Osteoblast (primary cell): Measurements from ENCODE around the gene XXYLT1. TPM values are rescaled to one million over a fixed set of nuclear protein-coding genes. Genes with fewer than 3 reads are reported as not detected.
A peak's percentile ranks its signal among the peaks of the same experiment; 100 is the strongest.

Experiments used
- DNase-seq: peaks from one replicate; pipeline ENCODE4 v3.0.0; 2011; ENCODE audit warnings: low spot score, mixed read lengths; ENCODE audit not compliant: insufficient read length; ENCODE audit errors: missing footprints
- H2AFZ ChIP-seq: 2 replicates; pipeline ENCODE4 v1.6.0; 2011; ENCODE audit warnings: mild to moderate bottlenecking, low read length
- H3K27ac ChIP-seq: 2 replicates; pipeline ENCODE4 v1.5.1; 2011; ENCODE audit warnings: mild to moderate bottlenecking, low read depth, low read length, moderate library complexity
- H3K27me3 ChIP-seq: 2 replicates; pipeline ENCODE4 v1.6.0; 2012; ENCODE audit warnings: mild to moderate bottlenecking, control low read depth, inconsistent platforms, low read length, moderate library complexity; ENCODE audit not compliant: insufficient read depth
- H3K36me3 ChIP-seq: 2 replicates; pipeline ENCODE4 v1.5.1; 2011; ENCODE audit warnings: mild to moderate bottlenecking, low read length, control low read depth, moderate library complexity; ENCODE audit not compliant: insufficient read depth
- H3K4me1 ChIP-seq: 2 replicates; pipeline ENCODE4 v1.5.1; 2011; ENCODE audit warnings: mild to moderate bottlenecking, low read length, control low read depth, moderate library complexity; ENCODE audit not compliant: insufficient read depth
- H3K4me2 ChIP-seq: 2 replicates; pipeline ENCODE4 v1.6.0; 2011; ENCODE audit warnings: mild to moderate bottlenecking, low read length; ENCODE audit not compliant: insufficient read depth
- H3K4me3 ChIP-seq: fragments of 200-600 bp; sonication (generic); 3 replicates; pipeline ENCODE4 v1.5.1; 2012; ENCODE audit warnings: mild to moderate bottlenecking, low read length, inconsistent platforms; ENCODE audit not compliant: insufficient read depth
- H3K79me2 ChIP-seq: 2 replicates; pipeline ENCODE4 v1.6.0; 2012; ENCODE audit warnings: mild to moderate bottlenecking, low read length, control low read depth, inconsistent platforms; ENCODE audit not compliant: insufficient read depth
- H3K9me3 ChIP-seq: 2 replicates; pipeline ENCODE4 v1.5.1; 2011; ENCODE audit warnings: low read depth, low read length, control low read depth
- H4K20me1 ChIP-seq: 2 replicates; pipeline ENCODE4 v1.6.0; 2012; ENCODE audit warnings: mild to moderate bottlenecking, low read length, control low read depth; ENCODE audit not compliant: insufficient read depth
- total RNA-seq: library from RNA; depleted of rRNA; stranded (reverse); fragments of >200 nt; gene quantifications from 2 replicates; pipeline ENCODE4 v1.2.3, GENCODE V29; 2012
- TF ChIP-seq, protein P1 (sequence below): IDR thresholded peaks from 2 replicates; pipeline ENCODE4 v1.5.1; 2011; ENCODE audit warnings: mild to moderate bottlenecking, low read depth, low read length, moderate library complexity; ENCODE audit errors: extremely low read depth

The XXYLT1 gene
- total RNA-seq, 1 donor = 28.2 TPM

DNA sequence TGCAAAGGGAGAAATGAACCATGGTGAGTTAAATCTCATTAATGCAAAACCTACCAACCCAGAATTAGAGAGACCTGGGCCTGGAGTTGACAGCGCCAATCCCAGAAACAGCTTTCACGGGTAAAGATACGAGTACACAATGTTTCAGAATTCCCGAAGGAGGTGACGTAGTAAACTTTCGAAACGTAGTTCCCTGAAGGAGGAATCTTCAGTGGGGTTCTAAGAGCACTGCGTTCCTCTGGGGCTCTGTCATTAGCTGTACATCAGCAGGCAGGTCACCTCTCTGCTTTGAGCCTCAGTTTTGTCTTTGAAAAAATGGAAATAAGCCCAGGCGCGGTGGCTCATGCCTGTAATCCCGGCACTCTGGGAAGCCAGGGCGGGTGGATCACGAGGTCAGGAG is 152.3 kb downstream of the XXYLT1 start:
- no peak overlapping the region for H3K4me3 ChIP-seq
- H3K27ac ChIP-seq = no peak overlapping the region
- H3K9me3 ChIP-seq = no peaks in the 10 kb centered on the region
- H3K4me1 ChIP-seq = peaks cover 31% of the 10 kb centered on the region
- H3K4me2 ChIP-seq = no peak overlapping the region
- H3K36me3 ChIP-seq = no peaks in the 10 kb centered on the region
- TF ChIP-seq, protein P1, sequence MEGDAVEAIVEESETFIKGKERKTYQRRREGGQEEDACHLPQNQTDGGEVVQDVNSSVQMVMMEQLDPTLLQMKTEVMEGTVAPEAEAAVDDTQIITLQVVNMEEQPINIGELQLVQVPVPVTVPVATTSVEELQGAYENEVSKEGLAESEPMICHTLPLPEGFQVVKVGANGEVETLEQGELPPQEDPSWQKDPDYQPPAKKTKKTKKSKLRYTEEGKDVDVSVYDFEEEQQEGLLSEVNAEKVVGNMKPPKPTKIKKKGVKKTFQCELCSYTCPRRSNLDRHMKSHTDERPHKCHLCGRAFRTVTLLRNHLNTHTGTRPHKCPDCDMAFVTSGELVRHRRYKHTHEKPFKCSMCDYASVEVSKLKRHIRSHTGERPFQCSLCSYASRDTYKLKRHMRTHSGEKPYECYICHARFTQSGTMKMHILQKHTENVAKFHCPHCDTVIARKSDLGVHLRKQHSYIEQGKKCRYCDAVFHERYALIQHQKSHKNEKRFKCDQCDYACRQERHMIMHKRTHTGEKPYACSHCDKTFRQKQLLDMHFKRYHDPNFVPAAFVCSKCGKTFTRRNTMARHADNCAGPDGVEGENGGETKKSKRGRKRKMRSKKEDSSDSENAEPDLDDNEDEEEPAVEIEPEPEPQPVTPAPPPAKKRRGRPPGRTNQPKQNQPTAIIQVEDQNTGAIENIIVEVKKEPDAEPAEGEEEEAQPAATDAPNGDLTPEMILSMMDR = no peak
- no peak overlapping the region for H2AFZ ChIP-seq
- no peaks in the 10 kb centered on the region for H4K20me1 ChIP-seq
- no peaks in the 10 kb centered on the region for H3K27me3 ChIP-seq
- peak; percentile 30 for DNase-seq
- H3K79me2 ChIP-seq = no peaks in the 10 kb centered on the region

DNA sequence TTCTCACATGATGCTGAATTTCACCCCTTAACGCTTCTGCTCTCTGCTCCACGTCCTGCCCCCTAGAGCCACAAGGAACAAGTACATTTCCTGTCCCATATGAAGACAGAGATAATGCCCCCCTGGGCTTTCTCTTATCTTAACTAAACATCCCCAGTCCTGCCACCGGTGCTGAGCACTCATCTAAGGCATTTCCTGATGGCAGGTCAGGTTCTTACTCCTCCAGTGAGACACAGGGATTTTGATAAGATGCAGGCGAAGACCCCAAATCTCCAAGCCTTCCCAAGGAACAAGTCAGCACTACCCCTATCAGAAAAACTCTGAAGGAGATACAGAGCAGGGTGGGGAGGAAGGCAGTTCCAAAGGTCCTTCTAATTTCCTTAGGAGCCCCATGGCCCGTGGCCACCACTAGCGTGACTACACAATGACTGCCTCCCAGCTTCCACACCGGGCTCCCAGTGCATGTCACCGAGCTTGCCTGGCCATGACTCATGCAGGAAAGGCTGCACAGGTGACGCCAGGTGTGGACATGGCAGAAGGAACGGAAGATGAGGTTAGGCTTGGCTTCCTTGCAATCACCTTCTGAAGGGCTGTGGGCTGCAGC is 152.9 kb downstream of the XXYLT1 start:
- H3K4me2 ChIP-seq = no peak overlapping the region
- no peak overlapping the region for H3K4me3 ChIP-seq
- peak overlapping the region; percentile 36 for H3K27ac ChIP-seq
- H3K9me3 ChIP-seq = no peaks in the 10 kb centered on the region
- DNase-seq = peak; percentile 68
- no peaks in the 10 kb centered on the region for H3K79me2 ChIP-seq
- H3K36me3 ChIP-seq = no peaks in the 10 kb centered on the region
- H4K20me1 ChIP-seq = no peaks in the 10 kb centered on the region
- TF ChIP-seq, protein P1 = peak; percentile 28
- peaks cover 31% of the 10 kb centered on the region for H3K4me1 ChIP-seq
- no peaks in the 10 kb centered on the region for H3K27me3 ChIP-seq
- H2AFZ ChIP-seq = no peak overlapping the region

GRCh38 chr3:195116407-195117185 is 154.4 kb downstream of the XXYLT1 start:
- Histone ChIP-seq H3K9me3 (no peaks in the 10 kb centered on the region), H3K27ac (no peak overlapping the region), H3K4me2 (no peak overlapping the region), H3K4me3 (no peak overlapping the region), H3K79me2 (no peaks in the 10 kb centered on the region), H3K27me3 (no peaks in the 10 kb centered on the region), H3K4me1 (peaks cover 31% of the 10 kb centered on the region), H4K20me1 (no peaks in the 10 kb centered on the region), H3K36me3 (no peaks in the 10 kb centered on the region), H2AFZ (no peak overlapping the region)
- TF ChIP-seq, protein P1 = no peak
- DNase-seq = peak; percentile 6

GRCh38 chr3:195115600-195116406 is 155.2 kb downstream of the XXYLT1 start:
- peak; percentile 66 for DNase-seq
- H3K4me1 ChIP-seq = peaks cover 31% of the 10 kb centered on the region
- no peaks in the 10 kb centered on the region for H3K36me3 ChIP-seq
- no peaks in the 10 kb centered on the region for H3K79me2 ChIP-seq
- H3K9me3 ChIP-seq = no peaks in the 10 kb centered on the region
- H3K27ac ChIP-seq = no peak overlapping the region
- TF ChIP-seq, protein P1 = no peak
- no peak overlapping the region for H2AFZ ChIP-seq
- no peaks in the 10 kb centered on the region for H3K27me3 ChIP-seq
- no peaks in the 10 kb centered on the region for H4K20me1 ChIP-seq
- H3K4me2 ChIP-seq = no peak overlapping the region
- no peak overlapping the region for H3K4me3 ChIP-seq
